GM21717 (cell line): ENCODE results near the gene ZNF467.

ENCODE experiments used
- ATAC-seq: cut with Tn5 transposase; IDR thresholded peaks from one replicate; pipeline ENCODE4 v1.9.1; 2021; ENCODE audit warnings: mild to moderate bottlenecking, moderate library complexity; ENCODE audit not compliant: unreplicated experiment

Gene ZNF467, protein sequence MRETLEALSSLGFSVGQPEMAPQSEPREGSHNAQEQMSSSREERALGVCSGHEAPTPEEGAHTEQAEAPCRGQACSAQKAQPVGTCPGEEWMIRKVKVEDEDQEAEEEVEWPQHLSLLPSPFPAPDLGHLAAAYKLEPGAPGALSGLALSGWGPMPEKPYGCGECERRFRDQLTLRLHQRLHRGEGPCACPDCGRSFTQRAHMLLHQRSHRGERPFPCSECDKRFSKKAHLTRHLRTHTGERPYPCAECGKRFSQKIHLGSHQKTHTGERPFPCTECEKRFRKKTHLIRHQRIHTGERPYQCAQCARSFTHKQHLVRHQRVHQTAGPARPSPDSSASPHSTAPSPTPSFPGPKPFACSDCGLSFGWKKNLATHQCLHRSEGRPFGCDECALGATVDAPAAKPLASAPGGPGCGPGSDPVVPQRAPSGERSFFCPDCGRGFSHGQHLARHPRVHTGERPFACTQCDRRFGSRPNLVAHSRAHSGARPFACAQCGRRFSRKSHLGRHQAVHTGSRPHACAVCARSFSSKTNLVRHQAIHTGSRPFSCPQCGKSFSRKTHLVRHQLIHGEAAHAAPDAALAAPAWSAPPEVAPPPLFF

DNA sequence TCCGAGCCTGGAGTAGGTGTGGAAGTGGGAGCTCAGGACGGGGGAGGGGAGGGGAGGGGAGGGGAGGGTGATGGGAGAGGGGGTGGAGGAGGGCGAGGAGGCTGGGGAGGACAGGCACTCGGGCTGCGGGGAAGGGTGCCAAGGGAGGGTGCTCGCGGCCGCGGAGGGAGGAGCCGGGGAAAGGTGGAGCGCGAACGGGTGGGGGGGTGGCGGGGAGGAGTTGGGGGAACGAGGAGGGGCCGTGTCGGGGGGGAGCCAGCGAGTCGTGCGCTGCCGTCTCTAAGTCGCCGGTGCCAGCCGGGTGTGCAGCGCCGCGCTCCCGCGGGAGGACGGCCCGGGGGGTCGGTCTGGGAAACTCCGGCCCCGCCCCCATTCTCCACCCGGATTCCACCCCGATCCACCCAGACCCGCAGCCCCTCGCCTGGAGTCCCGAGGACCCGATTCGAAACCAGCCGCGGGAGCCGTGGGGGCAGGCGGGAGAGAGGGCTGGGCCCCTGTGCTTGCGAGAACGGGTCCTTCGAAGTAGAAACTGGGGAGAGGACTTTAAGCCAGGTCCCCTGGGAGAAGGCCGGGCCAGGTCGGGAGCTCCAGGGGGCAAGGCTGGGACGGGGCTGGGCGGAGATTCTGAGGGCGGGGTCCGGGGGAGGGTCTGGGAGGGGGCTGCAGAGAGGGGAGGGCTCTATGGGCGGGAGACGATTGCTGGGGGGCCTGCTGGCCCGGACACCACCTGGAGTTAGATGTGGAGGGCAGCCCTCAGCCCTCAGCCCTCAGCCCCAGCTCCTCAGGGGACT, at the start of gene ZNF467:
Gene ZNF467, minus strand, starts transcription at position 143 of the 791 bp plus-strand sequence. CDS start 2,556 bp downstream, outside the sequence.
- no peak for ATAC-seq

DNA sequence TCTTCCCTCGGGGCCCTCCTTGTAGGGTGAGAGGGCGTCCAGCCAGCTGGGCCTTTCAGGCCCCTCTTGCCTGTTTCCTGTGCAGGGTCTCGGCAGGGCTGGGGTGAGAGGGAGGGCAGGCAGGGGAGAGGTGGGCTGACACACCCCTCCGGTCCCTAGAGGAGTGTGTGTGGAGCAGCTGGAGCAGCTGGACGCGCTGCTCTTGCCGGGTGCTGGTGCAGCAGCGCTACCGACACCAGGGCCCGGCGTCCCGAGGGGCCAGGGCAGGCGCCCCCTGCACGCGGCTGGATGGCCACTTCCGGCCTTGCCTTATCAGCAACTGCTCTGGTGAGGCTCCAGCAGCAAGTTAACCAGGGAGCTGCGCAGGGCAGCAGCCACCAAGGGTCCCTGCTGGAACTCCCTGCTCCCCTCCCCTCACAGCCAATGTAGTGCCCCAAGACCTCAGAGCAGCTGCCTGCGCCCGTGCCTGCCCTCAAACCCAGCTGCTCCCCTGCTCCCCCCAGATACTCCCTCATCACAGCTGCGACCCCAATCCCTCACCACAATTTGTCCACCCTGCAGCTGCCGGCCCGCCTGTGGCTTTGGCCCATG, 49.1 kb upstream of the ZNF467 start:
- no peak for ATAC-seq

DNA sequence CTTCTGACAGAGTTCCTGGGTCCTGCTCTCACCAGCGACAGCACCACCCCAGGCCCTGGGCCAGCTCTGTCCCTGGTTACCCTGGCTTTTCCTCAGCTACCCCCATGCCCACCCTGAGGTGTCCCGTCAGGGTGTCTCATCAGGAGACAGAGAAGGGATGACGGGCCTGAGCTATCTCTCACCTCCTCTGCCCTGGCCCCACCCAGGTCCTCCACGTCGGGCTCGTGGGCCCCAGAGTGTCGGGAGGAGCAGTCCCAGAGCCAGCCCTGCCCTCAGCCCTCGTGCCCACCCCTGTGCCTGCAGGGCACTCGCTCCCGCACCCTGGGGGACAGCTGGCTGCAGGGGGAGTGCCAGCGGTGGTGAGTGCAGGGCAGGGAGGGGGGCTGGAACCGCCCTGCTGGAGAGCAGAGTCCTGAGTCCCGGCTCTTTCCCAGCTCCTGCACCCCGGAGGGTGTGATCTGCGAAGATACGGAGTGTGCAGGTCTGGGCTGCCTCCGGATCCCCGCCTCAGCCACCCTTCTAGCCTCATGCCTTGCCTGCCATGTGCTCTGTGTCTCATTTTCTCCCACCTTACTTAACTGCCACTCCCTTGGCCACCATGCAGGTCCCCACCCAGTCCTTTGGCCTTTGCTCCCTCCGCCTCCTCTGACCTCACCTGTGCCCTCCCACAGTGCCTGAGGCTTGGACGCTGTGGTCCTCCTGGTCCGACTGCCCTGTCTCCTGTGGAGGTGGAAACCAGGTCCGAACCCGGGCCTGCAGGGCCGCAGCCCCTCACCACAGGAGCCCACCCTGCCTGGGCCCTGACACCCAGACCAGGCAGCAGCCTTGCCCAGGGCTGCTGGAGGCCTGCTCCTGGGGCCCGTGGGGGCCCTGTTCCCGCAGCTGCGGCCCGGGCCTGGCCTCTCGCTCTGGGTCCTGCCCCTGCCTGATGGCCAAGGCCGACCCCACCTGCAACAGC, 48.1 kb upstream of the ZNF467 start:
- ATAC-seq = no peak

DNA sequence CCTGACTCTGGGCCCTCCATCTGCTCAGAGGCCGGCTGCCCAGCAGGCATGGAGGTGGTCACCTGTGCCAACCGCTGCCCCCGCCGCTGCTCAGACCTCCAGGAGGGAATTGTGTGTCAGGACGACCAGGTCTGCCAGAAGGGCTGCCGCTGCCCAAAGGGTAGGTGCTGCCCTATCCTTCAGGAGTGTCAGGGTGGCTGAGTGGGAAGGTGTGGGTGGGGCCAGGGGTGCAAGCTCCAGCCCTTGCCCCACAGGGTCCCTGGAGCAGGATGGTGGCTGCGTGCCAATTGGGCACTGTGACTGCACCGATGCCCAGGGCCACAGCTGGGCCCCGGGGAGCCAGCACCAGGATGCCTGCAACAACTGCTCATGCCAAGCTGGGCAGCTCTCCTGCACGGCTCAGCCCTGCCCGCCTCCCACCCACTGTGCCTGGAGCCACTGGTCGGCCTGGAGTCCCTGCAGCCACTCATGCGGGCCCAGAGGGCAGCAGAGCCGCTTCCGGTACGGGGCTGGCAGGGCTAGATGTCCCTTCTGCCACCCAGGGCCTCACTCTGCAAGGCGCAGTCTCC, 47.3 kb upstream of the ZNF467 start:
- no peak for ATAC-seq

DNA sequence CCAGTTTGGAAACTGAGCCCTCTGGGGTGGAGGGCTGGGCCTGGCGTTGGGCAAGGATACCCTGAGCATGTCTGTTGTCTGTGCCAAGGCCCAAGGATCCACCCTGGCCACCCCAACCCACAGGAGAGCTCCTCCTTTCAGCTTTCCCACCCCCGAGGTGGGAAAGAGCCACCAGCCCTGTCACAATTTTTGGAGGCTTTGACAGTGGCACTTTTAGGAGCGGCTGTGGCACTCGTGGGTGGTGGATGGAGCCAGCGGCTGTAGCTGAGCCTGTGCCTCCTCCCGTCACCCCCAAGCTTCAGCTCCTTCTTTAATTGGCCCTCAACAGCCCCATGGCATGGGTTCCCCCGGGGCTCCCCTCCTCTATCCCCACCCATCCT, 46.6 kb upstream of the ZNF467 start:
- no peak for ATAC-seq

DNA sequence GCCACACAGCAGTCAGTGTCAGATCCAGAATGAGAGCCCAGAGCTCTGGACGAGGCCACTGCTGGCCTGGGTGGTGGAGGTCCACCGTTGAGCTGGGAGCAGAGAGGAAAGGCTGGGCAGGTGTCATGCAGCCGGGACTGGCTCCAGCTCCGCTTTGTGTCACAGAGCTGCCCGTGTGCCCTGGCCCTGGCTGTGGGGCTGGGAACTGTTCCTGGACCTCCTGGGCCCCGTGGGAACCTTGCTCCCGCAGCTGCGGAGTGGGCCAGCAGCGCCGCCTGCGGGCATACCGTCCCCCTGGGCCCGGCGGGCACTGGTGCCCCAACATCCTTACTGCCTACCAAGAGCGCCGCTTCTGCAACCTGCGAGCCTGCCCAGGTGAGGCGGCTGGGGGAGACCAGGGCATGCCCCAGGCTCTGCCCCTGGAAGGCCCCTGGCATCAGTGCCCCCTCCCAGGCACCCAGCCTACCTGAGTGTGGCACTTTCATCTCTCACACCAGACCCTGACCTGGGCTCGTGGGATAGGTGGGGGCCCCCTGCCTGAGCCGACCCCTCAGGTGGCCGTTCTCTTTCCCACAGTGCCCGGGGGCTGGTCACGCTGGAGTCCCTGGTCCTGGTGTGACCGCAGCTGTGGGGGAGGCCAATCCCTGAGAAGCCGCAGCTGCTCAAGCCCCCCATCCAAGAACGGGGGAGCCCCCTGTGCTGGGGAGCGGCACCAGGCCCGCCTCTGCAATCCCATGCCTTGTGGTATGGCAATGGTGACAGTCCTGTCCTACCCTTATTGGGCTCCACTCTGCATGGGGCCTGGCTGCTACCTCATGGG, 46.0 kb upstream of the ZNF467 start:
- no peak for ATAC-seq

DNA sequence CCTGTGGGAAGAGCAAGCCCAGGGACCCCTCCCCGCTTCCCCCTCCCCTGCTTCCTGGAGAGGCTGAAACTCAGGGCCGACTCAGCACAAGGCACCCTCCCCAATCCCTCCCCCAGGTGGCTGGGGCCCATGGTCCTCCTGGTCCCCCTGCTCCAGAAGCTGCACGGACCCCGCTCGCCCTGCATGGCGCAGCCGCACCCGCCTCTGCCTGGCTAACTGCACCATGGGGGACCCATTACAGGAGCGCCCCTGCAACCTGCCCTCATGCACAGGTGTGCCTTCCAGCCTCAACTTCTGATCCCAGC, 45.1 kb upstream of the ZNF467 start:
- no peak for ATAC-seq

DNA sequence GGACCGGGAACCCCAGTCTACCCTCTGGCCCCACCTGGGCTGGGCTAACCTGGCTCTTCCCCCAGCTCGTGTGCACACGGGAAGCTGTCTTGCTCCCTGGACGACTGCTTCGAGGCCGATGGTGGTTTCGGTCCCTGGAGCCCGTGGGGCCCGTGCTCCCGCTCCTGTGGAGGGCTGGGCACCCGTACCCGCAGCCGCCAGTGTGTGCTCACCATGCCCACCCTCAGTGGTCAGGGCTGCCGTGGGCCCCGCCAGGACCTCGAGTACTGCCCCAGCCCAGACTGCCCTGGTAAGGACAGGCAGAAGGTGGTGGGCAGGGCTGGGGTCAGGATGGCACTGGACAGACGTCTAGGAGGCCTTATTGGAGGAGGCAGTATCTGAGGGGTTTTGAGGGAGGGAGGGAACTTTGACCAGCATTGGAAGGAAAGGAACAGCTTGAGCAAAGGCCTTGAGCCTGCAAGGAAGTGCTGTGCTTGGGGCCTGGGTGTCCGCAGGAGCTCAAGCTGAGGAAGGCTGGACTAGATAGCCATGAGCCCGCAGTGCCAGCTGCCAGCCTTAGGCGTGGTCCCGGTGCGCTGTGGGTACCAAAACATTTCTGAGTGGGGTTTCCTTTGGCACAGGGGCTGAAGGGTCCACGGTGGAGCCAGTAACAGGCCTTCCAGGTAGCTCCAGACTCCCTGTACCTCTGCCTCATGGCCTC, 44.6 kb upstream of the ZNF467 start:
- ATAC-seq = no peak

DNA sequence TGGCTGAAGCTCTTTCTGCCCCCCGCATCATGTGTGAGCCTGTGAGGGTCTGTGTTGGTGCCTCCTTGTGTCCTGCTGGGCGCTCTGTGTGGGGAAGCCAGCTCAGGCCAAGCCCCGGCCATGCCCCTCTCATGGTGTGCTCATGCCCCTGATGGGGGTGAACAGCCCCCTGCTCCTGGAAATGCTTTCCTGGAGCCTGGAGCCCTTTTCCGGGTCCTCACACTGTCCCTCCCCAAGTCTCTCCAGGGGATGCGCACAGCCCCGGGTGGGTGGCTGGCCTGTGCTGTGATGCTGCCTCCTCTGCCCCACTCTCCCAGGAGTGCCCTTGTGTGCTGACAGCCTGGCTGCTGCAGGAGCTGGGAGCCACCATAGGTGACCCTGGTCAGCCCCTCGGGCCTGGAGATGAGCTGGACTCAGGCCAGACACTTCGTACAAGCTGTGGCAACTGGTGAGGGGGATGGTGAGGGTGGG, 43.9 kb upstream of the ZNF467 start:
- no peak for ATAC-seq

DNA sequence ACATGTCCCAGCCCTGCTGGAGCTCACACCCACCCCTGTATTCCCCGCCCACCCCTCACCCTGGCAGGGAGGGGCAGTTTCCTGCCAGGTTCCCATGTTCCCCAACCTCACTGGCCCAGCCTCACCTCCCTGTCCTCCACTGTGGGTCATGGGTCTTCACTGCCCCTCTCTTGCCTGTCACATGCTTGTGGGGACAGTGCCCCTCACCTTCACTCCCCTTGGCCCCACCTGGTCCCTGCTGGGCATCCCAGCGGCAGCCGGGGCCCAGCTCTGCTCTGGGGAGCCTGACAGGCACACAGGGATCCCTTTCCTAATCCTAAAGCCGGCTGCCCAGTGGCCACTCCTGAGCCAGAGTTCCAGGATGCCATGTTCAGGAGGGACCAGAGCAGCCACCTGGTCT, 43.4 kb upstream of the ZNF467 start:
- ATAC-seq = no peak

DNA sequence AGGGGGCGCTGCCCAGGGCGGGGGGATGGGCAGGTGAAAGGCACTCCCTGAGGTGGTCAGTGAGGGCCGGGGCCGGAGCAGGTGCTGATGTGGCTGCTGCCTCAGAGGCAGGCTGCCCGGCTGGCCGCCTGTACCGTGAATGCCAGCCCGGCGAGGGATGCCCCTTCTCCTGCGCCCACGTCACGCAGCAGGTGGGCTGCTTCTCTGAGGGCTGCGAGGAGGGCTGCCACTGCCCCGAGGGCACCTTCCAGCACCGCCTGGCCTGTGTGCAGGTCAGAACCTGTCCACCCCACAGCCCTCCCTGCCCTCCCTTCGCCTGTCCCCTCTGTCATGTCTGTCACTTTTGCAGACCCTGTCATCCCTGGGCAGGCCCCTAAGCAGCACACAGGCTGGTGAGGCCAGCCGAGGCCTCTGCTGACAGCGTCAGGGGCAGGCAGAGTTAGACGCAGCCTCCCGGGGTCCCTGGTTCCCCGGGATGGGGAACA, 42.9 kb upstream of the ZNF467 start:
- ATAC-seq = no peak

DNA sequence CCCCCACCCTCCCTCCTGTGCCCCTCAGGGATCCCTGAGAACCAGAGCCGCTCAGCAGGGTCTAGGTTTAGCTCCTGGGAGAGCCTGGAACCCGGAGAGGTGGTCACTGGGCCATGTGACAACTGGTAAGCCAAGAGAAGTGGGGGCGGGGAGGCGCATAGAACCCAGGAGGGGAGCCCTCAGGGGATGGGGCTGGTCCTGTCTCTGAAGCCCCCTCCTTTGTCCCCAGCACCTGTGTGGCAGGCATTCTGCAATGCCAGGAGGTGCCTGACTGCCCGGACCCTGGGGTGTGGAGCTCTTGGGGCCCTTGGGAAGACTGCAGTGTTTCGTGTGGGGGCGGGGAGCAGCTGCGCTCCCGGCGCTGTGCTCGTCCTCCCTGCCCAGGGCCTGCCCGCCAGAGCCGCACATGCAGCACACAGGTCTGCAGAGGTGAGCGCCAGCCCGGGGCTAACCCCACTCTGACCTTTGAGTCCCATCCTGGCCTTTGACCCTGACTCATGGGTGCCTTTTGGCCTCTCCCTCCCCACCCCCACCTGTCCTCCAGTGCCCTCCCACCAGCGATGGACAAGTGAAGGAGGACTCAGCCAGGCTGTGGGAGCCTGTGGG, 42.4 kb upstream of the ZNF467 start:
- ATAC-seq = no peak

DNA sequence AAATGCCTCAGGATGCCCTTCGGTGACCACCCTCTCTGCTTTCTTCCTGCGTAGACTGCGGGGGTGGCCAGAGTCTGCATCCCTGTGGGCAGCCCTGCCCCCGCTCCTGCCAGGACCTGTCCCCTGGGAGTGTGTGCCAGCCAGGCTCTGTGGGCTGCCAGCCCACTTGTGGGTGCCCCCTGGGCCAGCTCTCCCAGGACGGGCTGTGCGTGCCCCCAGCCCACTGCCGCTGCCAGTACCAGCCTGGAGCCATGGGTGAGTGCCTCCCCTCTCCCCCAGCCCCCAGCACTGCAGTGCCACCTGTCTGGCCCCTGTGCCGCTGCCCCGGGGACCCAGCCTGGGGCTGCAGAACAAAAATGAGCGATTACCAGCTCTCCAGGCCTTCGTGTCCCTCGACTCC, 41.7 kb upstream of the ZNF467 start:
- ATAC-seq = no peak

DNA sequence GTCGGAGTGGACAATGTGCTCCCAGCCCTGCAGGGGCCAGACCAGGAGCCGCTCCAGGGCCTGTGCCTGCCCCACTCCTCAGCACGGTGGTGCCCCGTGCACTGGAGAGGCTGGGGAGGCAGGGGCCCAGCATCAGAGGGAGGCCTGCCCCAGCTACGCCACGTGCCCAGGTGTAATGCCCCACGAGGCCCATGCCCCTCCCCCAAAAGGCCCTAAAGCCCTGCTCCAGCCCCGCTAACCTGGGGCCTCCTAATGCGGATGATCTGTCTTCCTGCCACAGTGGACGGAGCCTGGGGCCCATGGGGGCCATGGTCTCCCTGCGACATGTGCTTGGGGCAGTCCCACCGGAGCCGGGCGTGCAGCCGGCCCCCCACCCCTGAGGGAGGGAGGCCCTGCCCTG, 41.1 kb upstream of the ZNF467 start:
- no peak for ATAC-seq

DNA sequence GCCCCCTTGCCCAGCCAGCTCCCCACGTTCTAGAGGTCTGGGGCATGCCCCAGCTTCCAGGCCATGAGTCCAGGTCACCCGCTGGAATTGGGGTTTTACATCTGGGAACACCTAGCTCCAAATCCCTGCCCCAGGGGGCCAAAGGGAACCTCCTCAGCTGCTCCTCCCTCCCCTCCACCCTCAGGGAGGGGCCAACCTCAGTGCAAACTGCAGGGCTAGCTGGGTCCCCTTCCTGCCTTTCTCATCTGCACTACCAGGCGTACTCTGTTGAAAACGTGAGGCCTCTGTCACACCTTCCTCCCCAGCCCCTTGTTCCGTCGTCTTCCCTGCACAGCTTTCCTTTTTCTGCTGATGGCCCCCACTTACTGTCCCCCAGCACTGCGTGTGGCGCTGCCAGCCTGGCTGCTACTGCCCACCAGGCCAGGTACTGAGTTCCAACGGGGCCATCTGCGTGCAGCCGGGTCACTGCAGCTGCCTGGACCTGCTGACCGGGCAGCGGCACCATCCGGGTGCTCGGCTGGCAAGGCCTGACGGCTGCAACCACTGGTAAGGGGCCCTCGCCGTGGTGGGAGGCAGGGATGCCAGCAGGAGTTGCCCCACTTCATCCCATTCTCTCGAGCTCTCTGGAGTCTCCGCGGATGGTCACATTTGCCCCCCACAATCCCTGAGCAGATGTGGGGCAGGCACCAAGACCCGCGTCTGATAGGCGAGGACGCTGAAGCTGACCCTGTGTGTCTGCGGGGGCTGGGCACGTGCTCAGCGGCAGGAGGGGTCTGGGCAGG, 40.1 kb upstream of the ZNF467 start:
- no peak for ATAC-seq

DNA sequence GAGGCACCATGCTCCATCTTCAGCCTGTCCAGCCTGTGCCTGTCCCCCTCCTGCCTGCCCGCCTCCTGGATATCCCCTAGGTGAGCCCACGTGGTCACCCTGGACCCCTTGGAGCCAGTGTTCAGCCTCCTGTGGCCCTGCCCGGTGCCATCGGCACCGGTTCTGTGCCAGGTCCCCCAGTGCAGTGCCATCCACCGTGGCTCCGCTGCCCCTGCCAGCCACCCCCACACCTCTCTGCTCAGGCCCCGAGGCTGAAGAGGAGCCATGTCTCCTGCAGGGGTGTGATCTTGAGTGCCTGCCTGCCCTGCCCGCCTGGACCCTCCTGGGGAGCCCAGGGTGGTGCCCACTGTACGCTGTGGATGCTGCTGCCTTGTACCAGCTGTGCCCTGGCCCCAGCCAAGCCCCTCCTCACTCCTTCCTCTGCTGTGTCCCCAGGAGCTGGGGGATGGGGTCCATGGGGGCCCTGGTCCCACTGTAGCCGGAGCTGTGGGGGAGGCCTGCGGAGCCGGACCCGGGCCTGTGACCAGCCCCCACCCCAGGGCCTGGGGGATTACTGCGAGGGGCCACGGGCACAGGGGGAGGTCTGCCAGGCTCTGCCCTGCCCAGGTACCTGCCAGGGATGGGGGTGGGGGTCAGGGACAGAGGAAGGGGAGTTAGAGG, 38.6 kb upstream of the ZNF467 start:
- ATAC-seq = no peak

DNA sequence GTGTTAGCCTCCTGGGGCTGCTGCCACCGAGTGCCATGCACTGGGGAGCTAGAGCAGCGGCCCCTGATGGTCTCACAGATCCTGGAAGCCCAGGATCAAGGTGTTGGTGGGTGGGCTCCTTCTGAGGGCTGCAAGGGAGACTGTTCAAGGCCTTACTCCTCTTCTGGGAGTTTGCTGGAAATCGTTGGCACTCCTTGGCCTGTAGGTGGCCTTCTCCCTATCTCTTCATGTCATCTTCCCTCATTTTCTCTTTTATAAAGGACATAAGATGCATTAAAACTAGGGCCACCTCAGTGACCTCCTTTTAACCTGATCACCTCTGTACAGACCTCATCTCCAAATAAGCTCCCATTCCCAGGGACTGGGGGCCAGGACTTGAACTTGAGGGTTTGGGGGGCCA, 37.8 kb upstream of the ZNF467 start:
- no peak for ATAC-seq
